Astrocyte (in vitro differentiated cells and primary cell): ENCODE results near the gene TBXAS1.

ENCODE experiments used
- EZH2 ChIP-seq: IDR thresholded peaks from 2 replicates; pipeline ENCODE4 v1.6.1; 2012; ENCODE audit warnings: mild to moderate bottlenecking, low read length, inconsistent platforms; ENCODE audit not compliant: insufficient read depth
- TF ChIP-seq, protein P1 (sequence below): IDR thresholded peaks from 2 replicates; pipeline ENCODE4 v1.5.1; 2011; ENCODE audit warnings: low read depth, mild to moderate bottlenecking, inconsistent platforms, low read length, moderate library complexity; ENCODE audit not compliant: insufficient read depth

DNA sequence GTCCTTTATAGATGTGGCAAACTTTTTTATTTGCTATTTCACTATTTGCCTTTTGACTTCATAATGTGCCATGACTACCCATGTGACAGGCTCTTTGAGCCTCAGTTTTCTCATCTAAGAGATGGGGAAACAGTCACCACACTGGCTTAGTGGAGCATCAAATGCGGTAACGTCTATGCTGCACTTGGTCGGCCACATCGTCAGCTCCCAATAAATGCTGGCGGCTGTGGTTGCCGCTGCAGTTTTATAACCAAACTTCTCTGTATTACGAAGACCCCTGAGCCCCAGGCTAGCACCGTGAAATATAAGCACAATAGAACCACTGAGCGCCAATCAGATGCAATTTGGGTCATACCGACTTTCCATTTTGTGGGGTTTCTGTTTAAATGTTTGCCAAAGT lies 177.5 kb downstream of the TBXAS1 start:
- TF ChIP-seq, protein P1, sequence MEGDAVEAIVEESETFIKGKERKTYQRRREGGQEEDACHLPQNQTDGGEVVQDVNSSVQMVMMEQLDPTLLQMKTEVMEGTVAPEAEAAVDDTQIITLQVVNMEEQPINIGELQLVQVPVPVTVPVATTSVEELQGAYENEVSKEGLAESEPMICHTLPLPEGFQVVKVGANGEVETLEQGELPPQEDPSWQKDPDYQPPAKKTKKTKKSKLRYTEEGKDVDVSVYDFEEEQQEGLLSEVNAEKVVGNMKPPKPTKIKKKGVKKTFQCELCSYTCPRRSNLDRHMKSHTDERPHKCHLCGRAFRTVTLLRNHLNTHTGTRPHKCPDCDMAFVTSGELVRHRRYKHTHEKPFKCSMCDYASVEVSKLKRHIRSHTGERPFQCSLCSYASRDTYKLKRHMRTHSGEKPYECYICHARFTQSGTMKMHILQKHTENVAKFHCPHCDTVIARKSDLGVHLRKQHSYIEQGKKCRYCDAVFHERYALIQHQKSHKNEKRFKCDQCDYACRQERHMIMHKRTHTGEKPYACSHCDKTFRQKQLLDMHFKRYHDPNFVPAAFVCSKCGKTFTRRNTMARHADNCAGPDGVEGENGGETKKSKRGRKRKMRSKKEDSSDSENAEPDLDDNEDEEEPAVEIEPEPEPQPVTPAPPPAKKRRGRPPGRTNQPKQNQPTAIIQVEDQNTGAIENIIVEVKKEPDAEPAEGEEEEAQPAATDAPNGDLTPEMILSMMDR: no peak
- TF ChIP-seq EZH2: no peak
